HG03060 (cell line): ENCODE data around the gene ZIC1.

Experiments used
- ATAC-seq: cut with Tn5 transposase; IDR thresholded peaks from one replicate; pipeline ENCODE4 v1.9.1; 2021; ENCODE audit warnings: low read depth, moderate number of reproducible peaks; ENCODE audit not compliant: unreplicated experiment

ZIC1 gene

GRCh38 chr3:147409143-147410115 is at the start of gene ZIC1:
Gene ZIC1, plus strand, starts transcription at chr3:147409365. Its CDS starts 748 bp downstream, at chr3:147410113.
- ATAC-seq, result no peak

GRCh38 chr3:147360051-147360439 is 49.1 kb upstream of the ZIC1 start:
- no peak for ATAC-seq

GRCh38 chr3:147360646-147361453 is 48.3 kb upstream of the ZIC1 start:
- ATAC-seq, result no peak

GRCh38 chr3:147361454-147362420 is 47.4 kb upstream of the ZIC1 start:
- ATAC-seq, result no peak

- ATAC-seq, result no peak
Observed at GRCh38 chr3:147364771-147365170, 44.4 kb upstream of the ZIC1 start.

- ATAC-seq, result no peak
Observed at GRCh38 chr3:147365196-147366115, 43.7 kb upstream of the ZIC1 start.

GRCh38 chr3:147367676-147368075 is 41.5 kb upstream of the ZIC1 start:
- ATAC-seq, result no peak

GRCh38 chr3:147368151-147368550 is 41.0 kb upstream of the ZIC1 start:
- ATAC-seq, result no peak

- ATAC-seq, result no peak
Observed at GRCh38 chr3:147368561-147369221, 40.5 kb upstream of the ZIC1 start.

- no peak for ATAC-seq
Observed at GRCh38 chr3:147369231-147369630, 39.9 kb upstream of the ZIC1 start.

- ATAC-seq, result no peak
Observed at GRCh38 chr3:147369661-147370123, 39.5 kb upstream of the ZIC1 start.

- ATAC-seq, result no peak
Observed at GRCh38 chr3:147370349-147370748, 38.8 kb upstream of the ZIC1 start.

GRCh38 chr3:147371140-147371539 is 38.0 kb upstream of the ZIC1 start:
- ATAC-seq, result no peak

- no peak for ATAC-seq
Observed at GRCh38 chr3:147371771-147372340, 37.3 kb upstream of the ZIC1 start.

- ATAC-seq, result no peak
Observed at GRCh38 chr3:147372525-147373027, 36.6 kb upstream of the ZIC1 start.

GRCh38 chr3:147373301-147373700 is 35.9 kb upstream of the ZIC1 start:
- ATAC-seq, result no peak

- ATAC-seq, result no peak
Observed at GRCh38 chr3:147377412-147378367, 31.5 kb upstream of the ZIC1 start.
